Measurements from ENCODE around the gene ARTN. TPM values are rescaled to one million over a fixed set of nuclear protein-coding genes. Genes with fewer than 3 reads are reported as not detected.

Gene ARTN
- polyA plus RNA-seq, 1 experiment: 0.39 TPM

DNA sequence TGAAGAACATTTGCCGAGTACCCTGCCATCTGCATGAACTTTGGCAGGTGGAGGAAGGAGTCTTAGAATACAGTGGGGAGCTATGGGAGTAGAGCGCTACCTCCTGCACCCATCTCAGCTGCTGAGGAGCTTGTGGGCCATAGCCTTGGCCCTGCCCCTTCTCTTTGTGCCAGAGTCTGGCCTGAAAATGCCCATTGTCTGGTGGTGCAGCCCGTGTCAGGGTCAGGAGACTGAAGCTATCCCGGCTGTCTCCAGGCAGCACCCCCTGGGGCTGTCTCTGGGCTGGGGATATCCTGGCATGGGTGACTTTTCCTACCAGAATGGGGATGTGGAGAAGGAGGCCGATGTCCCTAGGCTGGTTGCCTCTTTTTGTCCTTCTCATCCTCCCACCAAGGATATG, 20.4 kb downstream of the ARTN start:
- CTCF ChIA-PET: interaction anchor here (1.2 to 1.5 kb wide), 2 partner anchors 20 to 190 kb away, joined by 6 read pairs; no protein-coding TSS in a partner anchor
- Histone ChIP-seq H3K27me3 (ENCODE audit: control insufficient read depth, insufficient read depth, low read length) (no peaks in the 10 kb centered on the region), H3K4me3 (ENCODE audit: low read depth, low read length) (no peak overlapping the region), H3K36me3 (ENCODE audit: control insufficient read depth, insufficient read depth, low read length) (peaks cover 17% of the 10 kb centered on the region)
- POLR2A ChIA-PET: no interaction called here
- TF ChIP-seq, protein P1, sequence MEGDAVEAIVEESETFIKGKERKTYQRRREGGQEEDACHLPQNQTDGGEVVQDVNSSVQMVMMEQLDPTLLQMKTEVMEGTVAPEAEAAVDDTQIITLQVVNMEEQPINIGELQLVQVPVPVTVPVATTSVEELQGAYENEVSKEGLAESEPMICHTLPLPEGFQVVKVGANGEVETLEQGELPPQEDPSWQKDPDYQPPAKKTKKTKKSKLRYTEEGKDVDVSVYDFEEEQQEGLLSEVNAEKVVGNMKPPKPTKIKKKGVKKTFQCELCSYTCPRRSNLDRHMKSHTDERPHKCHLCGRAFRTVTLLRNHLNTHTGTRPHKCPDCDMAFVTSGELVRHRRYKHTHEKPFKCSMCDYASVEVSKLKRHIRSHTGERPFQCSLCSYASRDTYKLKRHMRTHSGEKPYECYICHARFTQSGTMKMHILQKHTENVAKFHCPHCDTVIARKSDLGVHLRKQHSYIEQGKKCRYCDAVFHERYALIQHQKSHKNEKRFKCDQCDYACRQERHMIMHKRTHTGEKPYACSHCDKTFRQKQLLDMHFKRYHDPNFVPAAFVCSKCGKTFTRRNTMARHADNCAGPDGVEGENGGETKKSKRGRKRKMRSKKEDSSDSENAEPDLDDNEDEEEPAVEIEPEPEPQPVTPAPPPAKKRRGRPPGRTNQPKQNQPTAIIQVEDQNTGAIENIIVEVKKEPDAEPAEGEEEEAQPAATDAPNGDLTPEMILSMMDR (IDR thresholded peaks at IDR 0.05; ENCODE audit: insufficient read depth, low read depth, low read length): no peak
- no peak for DNase-seq (ENCODE audit: low read depth)

DNA sequence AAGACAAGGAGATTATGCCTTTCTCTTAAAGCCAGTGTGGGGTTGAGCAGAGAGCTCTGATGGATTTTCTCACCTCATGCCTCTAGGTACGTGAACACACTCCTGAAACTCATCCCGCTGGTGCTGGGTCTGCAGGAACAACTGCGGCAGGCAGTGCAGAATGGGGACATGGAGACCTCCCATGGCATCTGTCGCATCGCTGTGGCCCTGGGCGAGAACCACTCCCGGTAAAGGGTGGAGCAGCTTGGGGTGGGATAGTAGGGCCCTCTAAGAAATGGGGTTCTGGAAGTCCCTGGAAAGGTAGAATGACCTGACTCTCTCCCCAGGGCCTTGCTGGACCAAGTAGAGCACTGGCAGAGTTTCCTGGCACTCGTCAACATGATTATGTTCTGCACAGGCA, 22.6 kb downstream of the ARTN start:
- Histone ChIP-seq H3K36me3 (ENCODE audit: control insufficient read depth, insufficient read depth, low read length) (peaks cover 18% of the 10 kb centered on the region), H3K4me3 (ENCODE audit: low read depth, low read length) (no peak overlapping the region), H3K27me3 (ENCODE audit: control insufficient read depth, insufficient read depth, low read length) (no peaks in the 10 kb centered on the region)
- TF ChIP-seq, protein P1 (IDR thresholded peaks at IDR 0.05; ENCODE audit: insufficient read depth, low read depth, low read length): no peak
- ChIA-PET POLR2A (no interaction called here), CTCF (interaction anchor here (0.6 to 1.9 kb wide), 2 partner anchors 22 to 780 kb away, joined by 3 to 8 read pairs; no protein-coding TSS in a partner anchor)
- DNase-seq (ENCODE audit: low read depth): no peak

GRCh38 chr1:43957407-43958040, 23.9 kb downstream of the ARTN start:
- POLR2A ChIA-PET: no interaction called here
- CTCF ChIA-PET: interaction anchor here (0.6 to 0.8 kb wide), 3 partner anchors 23 to 254 kb away, joined by 3 read pairs; no protein-coding TSS in a partner anchor
- TF ChIP-seq, protein P1 (IDR thresholded peaks at IDR 0.05; ENCODE audit: insufficient read depth, low read depth, low read length): no peak
- Histone ChIP-seq H3K4me3 (ENCODE audit: low read depth, low read length) (no peak overlapping the region), H3K27me3 (ENCODE audit: control insufficient read depth, insufficient read depth, low read length) (no peaks in the 10 kb centered on the region), H3K36me3 (ENCODE audit: control insufficient read depth, insufficient read depth, low read length) (peaks cover 22% of the 10 kb centered on the region)
- no peak for DNase-seq (ENCODE audit: low read depth)

DNA sequence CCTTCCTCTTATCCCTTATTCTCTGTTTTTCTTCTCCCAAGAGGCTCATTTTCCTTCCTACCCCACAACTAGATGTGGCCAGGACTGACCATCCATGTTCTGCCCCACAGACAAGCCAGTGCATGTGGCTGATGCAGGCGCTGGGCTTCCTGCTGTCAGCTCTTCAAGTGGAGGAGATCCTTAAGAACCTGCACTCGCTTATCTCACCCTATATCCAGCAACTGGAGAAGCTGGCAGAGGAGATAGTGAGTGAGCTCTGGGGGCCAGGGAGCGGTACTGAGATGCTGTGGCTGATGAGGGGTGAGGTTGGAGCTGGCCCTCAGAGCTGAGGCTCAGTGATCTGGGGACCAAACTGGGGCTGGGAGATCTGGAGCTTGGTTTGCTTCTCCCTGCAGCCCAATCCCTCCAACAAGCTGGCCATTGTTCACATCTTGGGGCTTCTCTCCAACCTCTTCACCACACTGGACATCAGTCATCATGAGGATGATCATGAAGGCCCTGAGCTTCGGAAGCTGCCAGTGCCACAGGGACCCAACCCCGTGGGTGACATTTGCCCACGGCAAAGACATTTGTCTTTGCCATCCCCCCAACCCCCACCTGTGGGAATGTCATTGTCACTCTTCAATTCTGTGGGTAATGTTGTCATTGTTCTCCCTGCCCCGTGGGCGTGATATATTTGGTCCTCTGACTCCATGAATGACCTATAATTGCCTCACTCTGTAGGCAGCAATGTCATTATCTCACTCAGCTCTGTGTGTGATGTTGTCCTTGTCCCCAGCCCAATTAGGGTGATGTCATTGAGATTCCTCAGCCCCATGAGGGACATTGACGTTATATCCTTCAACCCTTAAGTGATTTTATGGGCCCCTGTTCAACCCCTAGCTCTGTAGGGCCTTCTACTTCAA, 25.0 kb downstream of the ARTN start:
- TF ChIP-seq, protein P1 (IDR thresholded peaks at IDR 0.05; ENCODE audit: insufficient read depth, low read depth, low read length): no peak
- Histone ChIP-seq H3K27me3 (ENCODE audit: control insufficient read depth, insufficient read depth, low read length) (no peaks in the 10 kb centered on the region), H3K36me3 (ENCODE audit: control insufficient read depth, insufficient read depth, low read length) (peaks cover 22% of the 10 kb centered on the region), H3K4me3 (ENCODE audit: low read depth, low read length) (no peak overlapping the region)
- DNase-seq (ENCODE audit: low read depth): no peak
- ChIA-PET POLR2A (no interaction called here), CTCF (interaction anchor here (0.9 to 1.7 kb wide), 4 partner anchors 11 to 90 kb away, joined by 3 to 5 read pairs (median 4); partner anchors contain the start of genes DPH2 and IPO13)

DNA sequence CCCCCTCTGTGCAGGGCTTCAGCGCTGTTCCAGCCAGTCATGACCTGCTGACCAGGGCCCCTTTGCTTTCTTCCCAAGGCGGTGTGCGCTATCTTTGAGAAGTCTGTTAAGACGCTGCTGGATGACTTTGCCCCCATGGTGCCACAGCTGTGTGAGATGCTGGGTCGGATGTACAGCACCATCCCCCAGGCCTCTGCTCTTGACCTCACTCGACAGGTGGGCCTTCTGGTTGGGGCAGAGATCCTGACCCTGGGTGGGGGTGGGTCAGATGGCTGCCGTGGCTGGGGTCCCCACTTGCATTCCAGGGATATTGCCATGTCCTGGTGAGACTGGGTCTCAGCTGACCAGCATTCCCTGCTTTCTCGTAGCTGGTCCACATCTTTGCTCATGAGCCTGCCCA, 27.2 kb downstream of the ARTN start:
- ChIA-PET CTCF (no interaction called here), POLR2A (no interaction called here)
- no peak overlapping the region for H3K4me3 ChIP-seq (ENCODE audit: low read depth, low read length)
- TF ChIP-seq, protein P1 (IDR thresholded peaks at IDR 0.05; ENCODE audit: insufficient read depth, low read depth, low read length): no peak
- H3K36me3 ChIP-seq (ENCODE audit: control insufficient read depth, insufficient read depth, low read length): peaks cover 25% of the 10 kb centered on the region
- DNase-seq (ENCODE audit: low read depth): no peak
- no peaks in the 10 kb centered on the region for H3K27me3 ChIP-seq (ENCODE audit: control insufficient read depth, insufficient read depth, low read length)
